ENCODE data around the gene SATL1.
"Not testable (repeated sequence)": the region's sequence is repeated elsewhere in the genome, so short reads cannot be mapped to it uniquely, and the experiment has no call there.

Gene SATL1, protein sequence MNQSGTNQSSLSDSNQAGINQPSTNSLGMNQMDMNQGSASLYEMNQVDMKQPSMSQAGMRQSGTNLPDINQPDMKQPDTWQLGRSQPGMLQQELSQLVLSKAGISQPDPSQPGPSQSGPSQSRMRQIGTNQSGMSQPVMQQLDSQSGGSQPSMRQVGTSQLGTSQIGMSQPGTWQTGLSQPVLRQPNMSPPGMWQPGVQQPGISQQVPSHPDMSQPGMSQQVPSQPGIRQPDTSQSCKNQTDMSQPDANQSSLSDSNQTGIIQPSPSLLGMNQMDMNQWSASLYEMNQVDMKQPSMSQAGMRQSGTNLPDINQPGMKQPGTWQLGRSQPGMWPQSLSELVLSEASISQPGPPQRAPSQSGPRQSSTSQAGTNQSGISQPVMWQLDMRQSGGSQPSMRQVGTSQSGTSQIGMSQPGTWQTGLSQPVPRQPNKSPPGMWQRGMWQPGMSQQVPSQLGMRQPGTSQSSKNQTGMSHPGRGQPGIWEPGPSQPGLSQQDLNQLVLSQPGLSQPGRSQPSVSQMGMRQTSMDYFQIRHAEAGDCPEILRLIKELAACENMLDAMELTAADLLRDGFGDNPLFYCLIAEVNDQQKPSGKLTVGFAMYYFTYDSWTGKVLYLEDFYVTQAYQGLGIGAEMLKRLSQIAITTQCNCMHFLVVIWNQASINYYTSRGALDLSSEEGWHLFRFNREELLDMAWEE

DNA sequence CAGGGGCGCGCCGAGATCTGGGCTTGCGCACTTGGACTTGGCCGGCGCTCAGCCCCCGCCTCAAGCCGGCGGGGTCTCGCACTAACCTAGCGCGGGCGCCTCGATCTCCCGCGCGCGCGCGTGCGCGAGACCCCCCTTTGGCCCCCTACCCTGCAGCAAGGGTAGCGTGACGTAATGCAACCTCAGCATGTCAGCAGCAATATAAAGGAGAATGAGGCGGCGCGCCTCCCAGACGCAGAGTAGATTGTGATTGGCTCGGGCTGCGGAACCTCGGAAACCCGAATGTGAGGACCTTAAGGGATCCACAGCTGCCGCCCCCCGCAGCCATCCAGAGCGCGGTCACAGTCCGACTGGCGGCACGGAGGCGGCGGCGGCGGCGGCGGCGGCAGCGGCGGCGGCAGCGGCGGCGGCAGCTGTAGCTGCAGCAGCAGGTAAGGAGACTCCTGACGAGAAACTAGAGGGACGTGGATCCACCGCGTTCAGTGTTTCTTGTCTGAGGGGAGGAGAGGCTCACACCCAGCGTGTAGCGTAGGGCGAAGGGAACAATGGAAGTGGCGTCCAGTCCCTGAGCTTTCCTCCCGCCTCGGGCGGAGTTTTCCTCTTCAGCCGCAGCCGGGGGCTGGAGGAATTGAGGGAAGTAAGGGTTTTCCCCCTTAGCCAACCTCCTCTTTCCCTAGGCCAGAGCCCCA lies at the start of gene SATL1, which contains the start of gene ZNF711:
TSS of gene SATL1 (minus strand) at position 19 of the 689 bp plus-strand sequence. CDS start 134,811 bp downstream, outside the sequence.
TSS of gene ZNF711 (plus strand) at position 231 of the 689 bp plus-strand sequence. CDS start 3,582 bp downstream, outside the sequence.
- DNase-seq (ENCODE audit: low read depth): no peak

DNA sequence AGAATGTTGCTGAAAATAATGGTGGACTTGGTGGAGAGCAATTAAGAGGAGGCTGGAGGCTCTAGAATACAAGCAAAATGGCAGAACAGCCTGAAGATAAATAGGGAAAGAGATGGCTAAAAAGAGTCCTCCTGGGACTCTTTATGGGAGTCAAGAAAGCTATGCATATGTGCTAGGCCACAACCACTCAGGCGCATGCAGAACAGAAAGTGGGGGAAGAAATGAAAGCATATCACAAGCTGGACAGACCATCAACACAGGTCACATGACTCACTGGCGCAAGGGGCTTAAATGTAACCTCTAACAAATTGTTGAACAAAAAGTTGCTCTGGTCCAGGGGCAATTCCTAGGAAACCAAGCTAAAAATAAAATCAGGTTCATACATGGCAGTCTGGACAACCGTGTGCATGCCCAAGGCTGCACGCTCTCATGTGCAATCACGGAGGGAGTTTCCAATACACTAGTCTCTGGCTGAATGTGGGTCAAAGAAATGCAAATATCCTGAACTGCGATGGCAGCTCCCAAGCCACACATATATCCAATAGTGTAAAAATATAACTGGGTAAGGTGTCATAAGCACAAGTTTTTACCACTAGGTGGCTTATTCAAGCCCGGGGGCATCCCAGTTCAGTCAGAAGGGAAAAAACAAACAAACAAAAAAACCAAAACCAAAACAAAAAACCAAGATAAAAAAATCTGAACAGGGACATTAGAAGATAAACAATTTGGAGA lies 45.6 kb upstream of the SATL1 start:
- no peak for DNase-seq (ENCODE audit: low read depth)

DNA sequence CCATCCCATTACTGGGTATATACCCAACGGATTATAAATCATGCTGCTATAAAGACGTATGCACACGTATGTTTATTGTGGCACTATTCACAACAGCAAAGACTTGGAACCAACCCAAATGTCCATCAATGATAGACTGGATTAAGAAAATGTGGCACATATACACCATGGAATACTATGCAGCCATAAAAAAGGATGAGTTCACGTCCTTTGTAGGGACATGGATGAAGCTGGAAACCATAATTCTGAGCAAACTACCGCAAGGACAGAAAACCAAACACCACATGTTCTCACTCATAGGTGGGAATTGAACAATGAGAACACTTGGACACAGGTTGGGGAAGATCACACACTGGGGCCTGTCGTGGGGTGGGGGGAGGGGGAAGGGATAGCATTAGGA lies 41.7 kb upstream of the SATL1 start:
- not testable (repeated sequence) for DNase-seq (ENCODE audit: low read depth)

DNA sequence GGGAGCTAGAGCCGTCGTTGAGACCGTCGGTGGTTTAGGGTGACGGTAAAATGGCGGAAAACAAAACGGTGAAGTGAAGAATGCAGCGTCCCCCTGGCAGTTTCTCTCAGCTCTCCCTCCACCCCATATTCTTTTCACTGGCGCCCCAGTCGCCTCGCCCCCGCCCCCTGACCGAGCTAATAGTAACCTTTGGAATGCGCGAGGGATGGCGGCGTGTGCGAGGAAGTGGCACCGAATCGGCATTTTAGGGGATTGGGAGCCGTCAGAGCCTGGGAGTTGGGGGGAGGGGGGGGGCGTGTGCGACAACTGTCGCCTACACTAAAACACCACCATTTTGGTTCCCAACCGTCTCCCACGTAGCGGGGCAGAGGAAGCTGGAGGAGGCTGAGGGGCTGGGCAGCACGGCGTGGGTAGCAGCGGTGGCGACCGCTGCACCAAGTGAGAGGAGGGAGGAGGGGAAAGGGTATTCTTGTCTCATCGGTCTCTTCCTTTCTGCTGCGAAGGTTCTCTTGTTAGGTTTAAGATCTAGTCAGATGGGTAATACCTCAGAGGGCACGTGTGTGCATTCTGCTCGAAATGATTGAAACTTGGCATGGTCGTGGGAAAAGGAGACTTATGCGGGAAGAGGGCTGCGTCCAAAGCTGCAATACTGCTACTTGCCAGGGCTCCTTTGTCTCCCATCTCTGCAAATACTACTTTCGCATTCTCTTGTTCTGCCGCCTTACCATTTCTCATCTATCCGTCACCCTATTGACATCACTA lies 1.1 kb upstream of the SATL1 start:
- DNase-seq (ENCODE audit: low read depth): no peak

DNA sequence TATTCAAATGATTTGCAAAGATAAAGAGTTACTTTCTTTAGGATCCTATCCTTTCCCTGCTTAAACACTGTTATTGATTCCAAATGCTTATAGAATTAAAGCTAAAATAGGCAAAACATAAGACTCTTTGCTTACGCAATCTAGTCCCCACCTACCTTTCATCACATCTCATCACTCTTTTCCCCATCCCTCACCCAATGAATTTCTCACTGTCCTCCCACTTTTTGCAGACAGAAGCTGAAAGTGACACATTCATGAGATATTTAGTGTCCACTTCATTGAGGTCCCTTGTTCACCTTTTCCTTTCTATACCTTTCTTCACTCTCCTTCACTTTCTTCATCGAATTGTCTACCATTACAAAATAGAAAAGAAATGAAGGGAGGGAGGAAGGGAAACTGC lies 424 bp downstream of the SATL1 start:
- DNase-seq (ENCODE audit: low read depth): no peak

DNA sequence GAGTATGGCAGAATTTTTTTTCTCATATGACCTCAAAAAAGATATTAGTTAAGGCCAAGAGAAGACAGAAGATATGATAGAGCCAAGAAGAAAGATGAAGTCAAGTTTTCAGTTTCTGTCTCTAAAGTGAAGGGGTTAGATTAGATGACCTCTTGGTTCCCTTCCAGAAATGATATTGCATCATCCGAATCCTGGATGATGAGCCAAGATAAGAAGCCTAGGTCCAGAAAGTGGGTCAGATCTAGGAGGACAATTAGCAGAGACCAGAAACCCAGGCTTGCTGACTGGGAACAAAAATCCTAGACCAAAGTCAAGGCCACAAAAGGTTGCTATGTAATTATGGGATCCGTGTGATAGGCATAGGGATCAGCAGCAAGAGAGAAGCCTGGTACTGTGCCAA lies 20.2 kb downstream of the SATL1 start:
- DNase-seq (ENCODE audit: low read depth): no peak

DNA sequence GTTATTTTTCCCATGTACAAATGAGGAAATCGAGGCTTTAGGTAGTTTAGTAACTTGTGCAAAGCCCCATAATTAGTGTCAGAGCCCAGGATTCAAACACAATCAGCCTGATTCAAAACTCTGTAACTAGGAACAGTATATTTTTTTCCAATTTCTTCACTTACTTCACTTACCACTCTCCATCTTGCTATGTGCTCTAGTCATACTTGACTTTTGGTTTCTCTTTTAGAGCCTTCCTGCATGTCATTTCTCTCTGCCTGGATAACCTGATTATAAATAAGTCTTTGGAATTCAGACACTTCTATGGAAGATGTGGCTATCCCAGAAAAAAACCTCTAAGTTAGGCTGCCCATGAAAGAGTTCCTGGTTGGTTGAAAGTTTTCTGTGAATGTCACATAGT lies 22.2 kb downstream of the SATL1 start:
- DNase-seq (ENCODE audit: low read depth): no peak

DNA sequence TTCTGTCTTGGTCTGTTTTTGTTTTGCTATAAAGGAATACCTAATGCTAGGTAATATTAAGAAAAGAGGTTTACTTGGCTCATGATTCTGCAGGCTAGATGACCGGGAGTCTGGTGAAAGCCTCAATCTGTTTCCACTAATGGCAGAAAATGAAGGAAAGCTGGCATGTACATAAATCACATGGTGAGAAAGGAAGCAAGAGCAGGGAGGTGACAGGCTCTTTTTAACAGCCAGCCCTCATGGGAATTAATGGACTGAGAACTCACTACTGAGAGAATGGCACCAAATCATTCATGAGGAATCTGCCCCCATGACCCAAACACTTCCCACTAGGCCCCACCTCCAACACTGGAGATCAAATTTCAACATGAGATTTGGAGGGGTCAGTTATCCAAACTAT lies 27.6 kb downstream of the SATL1 start:
- DNase-seq (ENCODE audit: low read depth): no peak

DNA sequence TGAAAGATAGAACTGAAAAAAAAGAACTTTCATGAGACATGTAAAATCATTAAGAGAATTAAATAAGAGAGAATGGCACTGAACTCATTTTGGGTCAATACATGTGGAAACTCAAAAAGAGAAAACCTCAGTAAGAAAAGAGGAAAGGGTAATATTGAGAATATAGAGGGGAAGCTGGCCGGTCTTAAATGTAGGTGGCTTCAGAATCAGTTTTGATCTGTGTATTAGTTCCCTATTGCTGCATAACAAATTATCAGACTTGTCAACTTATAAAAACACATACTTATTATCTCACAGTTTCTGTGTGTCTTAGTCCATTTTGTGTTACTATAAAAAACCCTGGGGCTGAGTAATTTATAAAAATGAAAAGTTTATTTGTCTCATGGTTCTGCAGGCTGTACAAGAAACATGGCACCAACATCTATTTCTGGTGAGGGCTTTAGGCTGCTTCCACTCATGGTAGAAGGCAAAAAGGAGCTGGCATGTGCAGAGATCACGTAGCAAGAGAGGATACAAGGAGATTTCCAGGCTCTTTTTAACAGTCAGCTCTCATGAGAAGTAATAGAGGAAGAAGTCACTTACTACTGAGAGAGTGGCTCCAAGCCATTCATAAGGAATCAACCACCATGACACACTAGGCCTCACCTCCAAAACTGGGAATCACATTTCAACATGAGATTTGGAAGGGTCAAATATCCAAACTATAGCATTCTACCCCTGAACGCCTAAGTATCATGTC lies 29.6 kb downstream of the SATL1 start:
- no peak for DNase-seq (ENCODE audit: low read depth)

DNA sequence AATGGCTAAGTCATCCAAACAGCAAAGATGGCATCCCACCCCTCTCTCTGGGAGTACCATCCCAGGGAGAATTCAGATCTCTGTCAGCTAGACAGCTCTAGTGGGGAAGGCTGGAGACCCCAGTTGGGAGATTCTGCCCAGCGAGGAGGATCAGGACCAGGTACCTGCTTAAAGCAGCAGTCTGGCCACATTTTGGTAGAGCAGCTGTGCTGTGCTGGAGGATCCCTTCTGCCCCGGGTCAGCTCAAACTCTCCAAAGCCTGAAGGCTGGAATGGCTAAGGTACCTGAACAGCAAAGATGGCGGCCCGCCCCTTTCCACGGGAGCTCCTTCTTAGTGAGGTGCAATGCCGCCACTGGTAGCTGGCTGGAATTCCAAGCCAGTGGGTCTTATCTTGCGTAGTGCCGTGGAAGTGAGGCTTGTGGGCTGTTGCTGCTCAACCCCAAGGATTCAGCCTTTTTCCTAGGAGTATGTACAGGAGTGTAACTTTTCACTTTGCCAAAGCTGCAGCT lies 40.1 kb downstream of the SATL1 start:
- no peak for DNase-seq (ENCODE audit: low read depth)

DNA sequence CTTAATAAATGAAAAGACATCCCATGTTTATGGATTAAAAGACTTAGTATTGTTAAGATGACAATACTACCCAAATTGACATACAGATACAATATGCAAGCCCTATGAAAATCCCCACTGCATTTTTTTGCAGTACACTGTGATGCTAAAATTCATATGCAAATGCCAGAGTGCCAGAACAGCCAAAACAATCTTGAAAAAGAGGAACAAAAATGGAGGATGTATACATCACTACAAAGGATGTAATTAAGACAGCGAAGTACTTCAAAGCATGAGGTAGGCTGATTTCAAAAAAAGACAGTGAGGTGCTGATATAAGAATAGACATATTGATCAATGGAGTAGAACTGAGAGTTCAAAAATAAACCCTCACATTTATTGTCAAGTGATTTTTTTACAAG lies 47.3 kb downstream of the SATL1 start:
- no peak for DNase-seq (ENCODE audit: low read depth)

DNA sequence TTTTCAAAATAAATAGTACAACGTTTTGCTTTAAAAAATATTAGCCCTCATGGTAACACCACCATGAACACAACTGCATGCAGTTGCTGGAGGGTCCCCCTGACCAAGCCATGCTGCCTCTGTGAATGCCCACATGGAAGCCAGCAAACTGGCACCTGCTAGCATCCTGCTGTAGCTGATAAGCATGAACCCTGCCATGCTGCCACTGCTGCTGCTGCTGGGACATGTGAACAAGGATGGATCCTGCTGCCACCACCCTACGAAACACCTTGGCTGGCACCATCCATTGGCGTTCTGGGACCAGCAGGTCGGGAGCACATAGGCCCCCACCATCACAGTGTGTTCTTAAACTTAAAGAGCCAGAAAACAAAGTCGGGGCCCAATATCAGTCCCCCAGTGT lies 83.9 kb downstream of the SATL1 start:
- no peak for DNase-seq (ENCODE audit: low read depth)

DNA sequence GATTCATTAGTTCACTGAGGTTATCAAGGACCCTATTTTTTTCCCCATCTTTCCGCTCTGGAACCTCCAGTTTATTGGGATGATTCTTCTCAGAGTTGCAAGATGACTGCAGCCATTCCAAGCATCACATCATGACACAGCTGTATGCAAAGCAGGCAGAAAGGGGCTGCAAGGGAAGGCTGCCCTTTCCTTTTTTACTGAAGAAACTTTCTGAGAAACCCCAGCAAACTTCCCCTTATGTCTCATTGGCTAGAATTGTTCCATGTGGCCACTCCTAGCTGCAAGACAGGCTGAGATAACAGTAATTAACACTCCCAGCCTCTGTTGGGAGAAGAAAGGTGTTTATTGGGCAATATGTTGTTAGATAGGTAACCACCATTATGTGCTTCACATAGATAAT lies 102.6 kb downstream of the SATL1 start:
- DNase-seq (ENCODE audit: low read depth): no peak

DNA sequence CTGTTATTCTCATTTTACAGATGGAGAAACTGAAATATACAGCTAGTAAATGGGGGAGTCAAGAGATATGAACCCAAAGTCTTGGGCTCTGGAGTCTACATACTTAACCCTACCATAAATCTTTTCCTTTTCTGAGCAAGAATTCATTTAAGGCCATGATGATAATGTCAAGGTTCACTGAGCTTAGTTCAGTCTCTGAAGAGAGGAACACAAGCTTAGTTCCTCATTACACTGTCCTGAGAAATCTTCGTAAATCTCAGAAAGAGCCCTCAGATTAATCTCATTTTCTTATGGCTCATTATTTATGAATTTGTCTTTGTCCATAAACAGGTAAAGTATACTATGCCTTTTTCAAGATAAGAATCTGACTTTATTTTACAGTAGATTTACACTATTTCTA lies 104.2 kb downstream of the SATL1 start:
- DNase-seq (ENCODE audit: low read depth): no peak

DNA sequence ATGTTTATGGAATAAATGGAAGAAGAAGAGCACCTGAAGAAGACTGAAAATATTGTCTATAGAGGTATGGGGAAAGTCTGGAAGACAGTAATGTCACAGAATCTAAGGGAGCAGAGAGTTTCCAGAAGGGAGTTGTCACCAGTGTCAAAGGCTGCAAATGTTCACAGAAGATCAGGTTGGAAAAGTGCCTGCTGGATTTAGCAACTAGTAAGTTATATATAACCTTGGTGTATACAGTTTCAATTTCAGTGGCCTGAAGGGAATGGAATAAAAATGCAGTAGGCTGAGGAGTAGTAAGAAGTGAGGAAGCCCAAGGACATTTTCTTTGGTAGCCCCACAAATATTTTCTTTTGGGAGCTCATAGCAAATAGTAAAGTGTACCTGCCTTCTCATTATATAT lies 107.2 kb downstream of the SATL1 start:
- DNase-seq (ENCODE audit: low read depth): no peak

DNA sequence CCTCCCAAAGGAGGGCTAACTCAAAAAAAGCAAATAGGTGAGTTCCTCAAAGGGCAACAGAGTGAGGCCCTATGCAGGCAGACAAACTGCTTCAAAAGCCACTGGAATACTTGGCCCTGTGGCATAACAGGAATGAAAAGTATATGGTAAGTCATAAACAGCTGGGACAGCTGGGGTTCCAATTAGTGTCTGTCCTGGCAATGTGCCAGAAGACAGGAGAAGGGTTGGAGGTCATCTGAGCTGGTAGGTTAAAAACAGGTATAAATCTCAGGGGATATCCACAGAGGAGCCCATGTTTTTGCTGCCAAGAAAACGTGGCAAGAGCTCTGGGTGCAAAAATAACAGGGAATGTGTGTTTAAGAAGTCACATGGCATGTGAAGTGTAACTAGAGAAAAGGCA lies 128.3 kb downstream of the SATL1 start:
- no peak for DNase-seq (ENCODE audit: low read depth)

DNA sequence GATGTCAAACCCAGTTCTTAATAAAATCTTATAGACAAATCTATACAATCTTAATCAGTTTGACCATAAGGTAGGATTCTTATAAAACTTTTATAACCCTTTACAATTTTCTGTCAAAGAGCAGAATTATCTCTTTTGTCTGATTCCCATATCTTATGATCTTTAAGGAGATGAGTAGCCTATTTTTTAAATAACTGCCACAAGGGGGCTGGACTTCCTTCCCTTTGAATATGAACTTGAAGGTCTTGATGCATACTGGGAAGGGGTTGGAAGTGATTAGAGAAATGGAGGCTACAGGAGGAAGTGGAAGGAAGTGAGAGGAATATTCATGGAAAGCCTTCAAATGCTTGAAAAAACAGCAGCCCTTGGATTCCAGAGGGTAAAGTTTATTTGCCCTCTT lies 128.8 kb downstream of the SATL1 start:
- no peak for DNase-seq (ENCODE audit: low read depth)

DNA sequence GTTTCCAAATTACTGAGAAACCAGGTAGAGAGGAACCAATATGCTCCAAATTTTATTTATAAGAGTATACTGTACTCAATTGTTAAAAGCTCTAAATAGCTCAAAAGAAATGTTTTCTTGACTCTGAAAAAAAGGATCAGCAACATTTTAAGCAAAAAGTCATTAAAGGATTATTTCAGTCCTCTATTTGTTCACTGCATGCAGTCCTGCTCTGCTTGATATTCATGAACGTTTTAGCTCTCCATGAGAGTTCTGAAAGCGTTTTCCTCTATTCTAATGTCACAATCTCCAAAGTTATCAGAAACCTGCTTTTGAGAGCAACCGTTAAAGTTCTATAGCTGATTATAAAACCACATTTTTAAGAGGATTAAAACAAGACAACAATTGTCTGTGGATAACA lies 129.4 kb downstream of the SATL1 start:
- no peak for DNase-seq (ENCODE audit: low read depth)

DNA sequence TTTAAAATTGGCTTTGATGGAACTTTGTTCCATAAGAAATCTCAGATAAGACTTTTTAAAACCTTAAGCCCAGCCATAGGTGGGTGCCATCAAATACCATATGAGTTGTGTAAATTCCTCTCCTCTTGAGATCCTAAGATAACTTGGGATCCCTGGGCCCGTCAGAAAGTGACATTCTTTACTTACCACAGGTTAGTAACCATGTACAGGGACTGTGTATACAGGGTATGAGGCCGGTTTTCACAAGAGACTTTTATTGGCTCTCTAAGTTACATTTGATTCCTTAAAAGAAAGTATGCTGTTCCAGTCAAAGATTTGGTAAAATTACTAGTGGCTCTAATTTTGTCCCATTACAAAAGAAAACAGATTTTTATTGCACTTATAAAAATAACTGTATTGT lies 129.8 kb downstream of the SATL1 start:
- no peak for DNase-seq (ENCODE audit: low read depth)

DNA sequence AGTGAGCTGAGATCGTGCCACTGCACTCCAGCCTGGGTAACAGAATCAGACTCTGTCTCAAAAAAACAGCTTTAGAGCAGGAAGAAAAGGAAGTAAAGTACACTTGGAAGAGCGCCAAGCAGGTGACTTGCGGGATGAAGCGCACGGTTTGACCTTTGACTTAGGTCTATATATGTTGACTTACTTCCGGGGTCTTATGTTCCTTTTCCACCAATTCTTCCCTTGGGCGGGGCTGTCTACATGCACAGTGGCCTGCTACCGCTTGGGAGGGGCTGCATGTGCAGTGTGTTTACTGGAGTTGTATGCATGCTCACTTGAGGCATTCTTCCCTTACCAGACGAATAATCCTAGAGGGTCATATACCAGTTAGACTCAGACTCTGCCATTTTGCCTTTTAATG lies 131.3 kb downstream of the SATL1 start:
- DNase-seq (ENCODE audit: low read depth): no peak

DNA sequence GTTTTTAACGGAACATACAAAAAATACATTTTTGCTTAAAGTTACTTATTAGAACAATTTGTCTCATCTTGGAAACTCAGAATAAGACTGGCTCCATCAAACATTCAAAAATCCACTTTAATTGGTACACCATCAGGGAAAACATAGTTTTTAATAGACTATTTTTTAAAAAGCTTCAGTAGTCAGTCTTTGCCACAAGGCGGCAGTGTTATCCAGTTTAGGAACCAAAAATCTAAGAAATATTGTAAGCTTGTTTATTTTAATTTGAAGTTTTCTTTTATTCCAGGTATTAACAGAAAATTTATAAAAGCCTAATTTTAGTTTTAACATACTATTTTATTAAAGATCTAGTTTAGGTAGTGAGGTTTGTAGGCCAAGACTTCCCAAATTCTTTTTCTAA lies 132.2 kb downstream of the SATL1 start:
- no peak for DNase-seq (ENCODE audit: low read depth)

Measured in T-helper 22 cell (primary cell).